Measurements from ENCODE around the gene ST3GAL4. TPM values are rescaled to one million over a fixed set of nuclear protein-coding genes. Genes with fewer than 3 reads are reported as not detected.
"Not testable (repeated sequence)": the region's sequence is repeated elsewhere in the genome, so short reads cannot be mapped to it uniquely, and the experiment has no call there.

ST3GAL4 gene
- total and polyA plus RNA-seq, 8 donors, result 9.9 to 31.0 (median 15.7) TPM; not detected in 1

DNA sequence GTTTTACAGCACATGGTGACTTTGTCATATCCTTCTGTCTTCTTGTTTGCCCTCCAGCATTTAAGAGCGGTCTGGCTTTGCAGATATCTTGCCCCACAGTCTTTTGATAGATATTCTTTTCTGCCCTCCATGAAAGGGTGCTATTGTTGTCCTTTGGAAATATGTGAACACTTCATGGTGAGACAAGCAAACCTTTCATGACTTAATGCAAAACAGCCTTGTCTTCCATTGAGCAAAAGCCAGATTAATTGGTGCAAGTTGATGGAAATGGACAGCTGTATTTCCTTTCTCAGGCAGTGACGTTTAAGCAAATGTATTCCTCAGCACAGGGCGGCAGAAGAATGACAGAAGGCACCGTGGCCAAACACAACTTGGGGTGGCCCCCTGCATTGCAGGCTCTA is 47.2 kb upstream of the ST3GAL4 start:
- intact Hi-C loops (cut with DNase I; ENCODE audit: low total_unique reads), result no loop called here

DNA sequence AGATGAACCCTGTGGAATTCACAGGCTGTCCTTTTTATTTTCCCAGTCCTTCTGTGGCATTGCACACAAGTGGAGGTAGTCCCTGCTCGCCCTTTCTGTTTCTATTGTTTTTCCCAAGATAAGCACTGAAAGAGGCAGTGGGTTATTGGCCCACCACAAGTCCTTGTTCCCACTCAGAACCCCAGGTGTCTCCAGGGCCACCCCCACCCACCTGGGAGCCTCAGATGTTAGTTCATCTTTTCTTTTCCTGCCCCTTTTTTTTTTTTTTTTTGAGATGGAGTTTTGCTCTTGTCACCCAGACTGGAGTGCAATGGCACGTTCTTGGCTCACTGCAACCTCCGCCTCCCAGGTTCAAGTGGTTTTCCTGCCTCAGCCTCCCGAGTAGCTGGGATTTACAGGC is 46.7 kb upstream of the ST3GAL4 start:
- H3K4me3 ChIP-seq; DNase-seq; intact Hi-C loops (cut with DNase I; ENCODE audit: low total_unique reads); H3K9me3 ChIP-seq; H3K27me3 ChIP-seq; H3K27ac ChIP-seq: not testable (repeated sequence)
- WGBS, 5 donors, result 85 to 92% (median 87%) methylated on average over 4 of the region's 4 CpGs
- Histone ChIP-seq H3K36me3 (peaks cover 0 to 33% (median 26%) of the 10 kb centered on the region in 4 donors), H3K4me1 (peaks cover 16 to 50% (median 25%) of the 10 kb centered on the region in 4 donors)

More for the DNA sequence above, 47.2 kb upstream of the ST3GAL4 start:
- no peak overlapping the region for H3K4me3 ChIP-seq
- no peaks in the 10 kb centered on the region for H3K27me3 ChIP-seq
- no peak overlapping the region for H3K27ac ChIP-seq
- WGBS, 5 donors, result 67 to 82% (median 78%) methylated on average over 4 of the region's 4 CpGs
- TF ChIP-seq, protein P1, sequence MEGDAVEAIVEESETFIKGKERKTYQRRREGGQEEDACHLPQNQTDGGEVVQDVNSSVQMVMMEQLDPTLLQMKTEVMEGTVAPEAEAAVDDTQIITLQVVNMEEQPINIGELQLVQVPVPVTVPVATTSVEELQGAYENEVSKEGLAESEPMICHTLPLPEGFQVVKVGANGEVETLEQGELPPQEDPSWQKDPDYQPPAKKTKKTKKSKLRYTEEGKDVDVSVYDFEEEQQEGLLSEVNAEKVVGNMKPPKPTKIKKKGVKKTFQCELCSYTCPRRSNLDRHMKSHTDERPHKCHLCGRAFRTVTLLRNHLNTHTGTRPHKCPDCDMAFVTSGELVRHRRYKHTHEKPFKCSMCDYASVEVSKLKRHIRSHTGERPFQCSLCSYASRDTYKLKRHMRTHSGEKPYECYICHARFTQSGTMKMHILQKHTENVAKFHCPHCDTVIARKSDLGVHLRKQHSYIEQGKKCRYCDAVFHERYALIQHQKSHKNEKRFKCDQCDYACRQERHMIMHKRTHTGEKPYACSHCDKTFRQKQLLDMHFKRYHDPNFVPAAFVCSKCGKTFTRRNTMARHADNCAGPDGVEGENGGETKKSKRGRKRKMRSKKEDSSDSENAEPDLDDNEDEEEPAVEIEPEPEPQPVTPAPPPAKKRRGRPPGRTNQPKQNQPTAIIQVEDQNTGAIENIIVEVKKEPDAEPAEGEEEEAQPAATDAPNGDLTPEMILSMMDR (IDR thresholded peaks at IDR 0.05), result no peak
- TF ChIP-seq POLR2AphosphoS5 (IDR thresholded peaks at IDR 0.05), result no peak
- peaks cover 16 to 51% (median 27%) of the 10 kb centered on the region in 4 donors for H3K4me1 ChIP-seq
- peak in 1 of 2 donors; percentile 41 for DNase-seq
- no peaks in the 10 kb centered on the region for H3K9me3 ChIP-seq
- H3K36me3 ChIP-seq, result peaks cover 0 to 32% (median 25%) of the 10 kb centered on the region in 4 donors

DNA sequence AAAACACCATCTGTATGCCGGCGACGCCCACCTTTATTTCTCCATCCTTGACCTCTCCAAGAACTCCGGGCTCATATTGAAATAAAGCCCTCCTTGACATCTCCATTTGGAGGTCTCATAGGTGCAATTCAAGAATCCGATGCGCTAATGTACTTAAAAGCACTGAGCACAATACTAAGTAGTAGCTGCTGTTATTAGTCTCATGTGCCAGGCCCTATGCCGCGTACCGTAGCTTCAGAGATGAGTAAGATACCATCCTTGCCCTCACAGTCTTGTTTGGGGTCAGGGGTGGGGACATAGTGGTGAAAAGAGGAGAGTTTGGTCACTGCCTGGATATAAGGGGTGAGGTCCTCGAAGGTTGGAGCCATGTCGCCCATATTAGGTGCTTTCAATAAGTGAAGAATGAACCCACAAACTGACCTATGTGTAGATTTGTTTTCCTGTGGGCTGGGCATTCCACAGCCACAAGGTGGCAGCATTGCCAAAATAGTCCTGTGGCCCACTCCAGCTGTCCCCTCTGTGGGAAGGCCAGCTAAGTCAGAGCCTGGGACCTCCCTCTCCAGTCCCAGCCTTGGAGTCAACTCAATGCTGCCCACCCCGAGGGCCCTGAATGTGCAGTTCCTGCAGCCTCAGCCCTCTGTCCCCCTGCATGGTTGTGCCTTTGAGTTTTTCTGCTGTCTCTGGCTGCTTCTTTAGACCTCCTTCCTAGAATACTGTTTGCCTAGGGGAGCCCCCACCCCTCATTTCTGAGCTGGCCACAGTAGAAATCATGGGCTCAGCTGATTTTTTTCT is 45.1 kb upstream of the ST3GAL4 start:
- peak; percentile 74 to 91 for DNase-seq
- WGBS, 5 donors, result 60 to 72% (median 67%) methylated on average over 12 of the region's 12 CpGs
- Histone ChIP-seq H3K4me1 (peaks cover 9 to 39% (median 14%) of the 10 kb centered on the region in 4 donors), H3K36me3 (peaks cover 0 to 42% (median 33%) of the 10 kb centered on the region in 4 donors), H3K9me3 (no peaks in the 10 kb centered on the region), H3K27ac (peak overlapping the region in 2 of 5 donors; percentile 17 to 61), H3K27me3 (no peaks in the 10 kb centered on the region), H3K4me3 (no peak overlapping the region)
- intact Hi-C loops (cut with DNase I; ENCODE audit: low total_unique reads), result loop anchor here (5.0 to 10.0 kb wide), 2 partner anchors 104 to 167 kb away; no protein-coding TSS in a partner anchor
- no peak for TF ChIP-seq POLR2A (IDR thresholded peaks at IDR 0.05)
- TF ChIP-seq EP300 (IDR thresholded peaks at IDR 0.05), result no peak
- TF ChIP-seq, protein P1 (IDR thresholded peaks at IDR 0.05), result peak in 5 of 7 experiments; percentile 68 to 83 (median 76)
- peak in 1 of 3 donors; percentile 44 for TF ChIP-seq POLR2AphosphoS5 (IDR thresholded peaks at IDR 0.05)

DNA sequence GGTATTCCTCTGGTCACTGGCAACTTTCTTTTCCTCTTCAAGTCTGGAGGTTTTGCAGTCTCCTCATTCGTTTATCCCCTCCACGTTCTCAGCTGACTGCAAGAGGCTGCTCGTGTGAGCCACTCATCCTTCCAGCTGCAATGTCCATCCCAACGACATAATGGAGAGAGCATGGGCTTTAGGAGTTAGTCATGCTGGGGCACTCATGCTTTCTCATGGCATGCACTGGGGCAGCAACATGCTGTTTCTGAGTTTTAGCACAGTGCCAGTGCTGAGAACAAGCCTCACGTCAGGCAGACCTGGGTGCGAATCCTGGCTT is 44.5 kb upstream of the ST3GAL4 start:
- Histone ChIP-seq H3K9me3 (no peaks in the 10 kb centered on the region), H3K36me3 (peaks cover 0 to 42% (median 33%) of the 10 kb centered on the region in 4 donors), H3K4me3 (no peak overlapping the region), H3K27ac (peak overlapping the region in 2 of 5 donors; percentile 17 to 61), H3K27me3 (no peaks in the 10 kb centered on the region), H3K4me1 (peaks cover 9 to 39% (median 12%) of the 10 kb centered on the region in 4 donors)
- 64 to 74% (median 66%) methylated on average over 5 to 6 of the region's 6 CpGs for WGBS, 5 donors
- TF ChIP-seq POLR2AphosphoS5 (IDR thresholded peaks at IDR 0.05) (no peak), EP300 (IDR thresholded peaks at IDR 0.05) (no peak), POLR2A (IDR thresholded peaks at IDR 0.05) (no peak)
- TF ChIP-seq, protein P1 (IDR thresholded peaks at IDR 0.05), result no peak
- DNase-seq, result no peak
- intact Hi-C loops (cut with DNase I; ENCODE audit: low total_unique reads), result loop anchor here (5.0 to 10.0 kb wide), 2 partner anchors 104 to 166 kb away; no protein-coding TSS in a partner anchor
